Adrenal gland (tissue), 5 donors: ENCODE results near the gene LRRIQ1.

Source experiments
- CTCF ChIP-seq, 6 experiments: fragments of 450-650 bp in 4 of 6; fragments of 200-600 bp in 2 of 6; sonication (generic) in 1 of 6; IDR thresholded peaks; 1 replicate in 5 of 6; 2 replicates in 1 of 6; pipeline versions ENCODE4 v1.5.1 to v1.8.0; 2016 to 2021; ENCODE audit warnings: antibody characterized with exemption in 6 of 6, mild to moderate bottlenecking in 2 of 6, moderate library complexity in 1 of 6
- POLR2A ChIP-seq, 2 donors: fragments of 450-650 bp; IDR thresholded peaks; one replicate each; pipeline ENCODE4 v1.6.1; 2017; ENCODE audit warnings: antibody characterized with exemption in 2 of 2, mild to moderate bottlenecking in 2 of 2, moderate library complexity in 1 of 2
- donor health status: DM: no; HTN: no; CAD: no.

- no peak for TF ChIP-seq POLR2A (IDR thresholded peaks at IDR 0.05)
- TF ChIP-seq CTCF (IDR thresholded peaks at IDR 0.05) = no peak
These were observed 7.7 kb downstream of the LRRIQ1 start for GRCh38 chr12:85043829-85044228.
